Measurements from ENCODE around the gene ARHGEF16. TPM values are rescaled to one million over a fixed set of nuclear protein-coding genes. Genes with fewer than 3 reads are reported as not detected.

ARHGEF16 gene
- total RNA-seq, 2 donors from 2014 or later: 0.29 to 0.32 TPM

DNA sequence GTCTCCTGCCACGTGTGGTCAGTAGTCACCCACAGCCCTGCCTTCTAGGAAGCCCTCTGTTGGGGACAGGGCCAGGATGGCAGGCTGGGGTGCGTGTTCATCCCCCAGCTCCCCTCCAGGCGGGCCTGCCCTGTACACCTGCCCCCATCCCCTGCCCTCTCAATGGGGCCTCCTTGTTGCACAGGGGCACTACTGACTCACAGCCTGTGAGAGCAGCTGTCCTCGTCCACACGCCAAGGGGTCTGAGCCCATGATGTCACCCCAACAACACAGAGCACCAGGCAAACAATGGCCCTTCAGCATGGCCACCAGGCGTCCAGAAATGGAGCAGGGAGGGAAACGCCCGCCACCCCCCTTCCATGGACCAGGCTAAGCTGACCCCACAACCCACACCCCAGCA, 64.3 kb downstream of the ARHGEF16 start:
- DNase-seq (ENCODE audit: low spot score): no peak
- intact Hi-C loops (cut with DNase I): no loop called here

DNA sequence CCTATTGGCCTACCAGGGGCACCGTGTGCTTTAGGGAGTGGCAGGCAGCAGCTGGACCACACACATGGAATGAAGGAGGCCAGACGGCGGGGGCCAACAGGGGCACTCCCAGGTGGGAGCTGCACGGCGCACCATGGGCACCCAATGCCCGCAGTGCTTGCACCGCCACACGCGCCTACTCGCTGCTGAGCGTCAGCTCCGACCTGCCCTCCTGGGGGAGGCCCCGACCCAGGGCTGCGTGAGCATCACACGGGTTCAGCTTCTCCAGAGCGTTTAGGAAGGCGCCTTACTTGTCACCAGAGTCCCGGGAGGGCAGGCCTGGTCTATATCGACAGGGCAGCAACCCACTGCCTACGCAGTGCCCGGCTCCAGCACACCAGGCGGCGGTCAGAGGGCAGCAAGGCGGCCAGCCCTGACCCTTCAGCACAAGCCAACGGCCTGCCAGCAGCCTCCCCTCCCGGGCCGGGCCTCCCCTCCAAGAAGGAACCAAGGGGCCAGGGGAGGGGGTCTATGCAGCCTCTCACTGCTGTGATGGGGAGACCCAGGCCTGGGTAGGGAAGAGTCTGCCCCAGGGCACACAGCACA, 64.9 kb downstream of the ARHGEF16 start:
- no peak for DNase-seq (ENCODE audit: low spot score)
- intact Hi-C loops (cut with DNase I): no loop called here

DNA sequence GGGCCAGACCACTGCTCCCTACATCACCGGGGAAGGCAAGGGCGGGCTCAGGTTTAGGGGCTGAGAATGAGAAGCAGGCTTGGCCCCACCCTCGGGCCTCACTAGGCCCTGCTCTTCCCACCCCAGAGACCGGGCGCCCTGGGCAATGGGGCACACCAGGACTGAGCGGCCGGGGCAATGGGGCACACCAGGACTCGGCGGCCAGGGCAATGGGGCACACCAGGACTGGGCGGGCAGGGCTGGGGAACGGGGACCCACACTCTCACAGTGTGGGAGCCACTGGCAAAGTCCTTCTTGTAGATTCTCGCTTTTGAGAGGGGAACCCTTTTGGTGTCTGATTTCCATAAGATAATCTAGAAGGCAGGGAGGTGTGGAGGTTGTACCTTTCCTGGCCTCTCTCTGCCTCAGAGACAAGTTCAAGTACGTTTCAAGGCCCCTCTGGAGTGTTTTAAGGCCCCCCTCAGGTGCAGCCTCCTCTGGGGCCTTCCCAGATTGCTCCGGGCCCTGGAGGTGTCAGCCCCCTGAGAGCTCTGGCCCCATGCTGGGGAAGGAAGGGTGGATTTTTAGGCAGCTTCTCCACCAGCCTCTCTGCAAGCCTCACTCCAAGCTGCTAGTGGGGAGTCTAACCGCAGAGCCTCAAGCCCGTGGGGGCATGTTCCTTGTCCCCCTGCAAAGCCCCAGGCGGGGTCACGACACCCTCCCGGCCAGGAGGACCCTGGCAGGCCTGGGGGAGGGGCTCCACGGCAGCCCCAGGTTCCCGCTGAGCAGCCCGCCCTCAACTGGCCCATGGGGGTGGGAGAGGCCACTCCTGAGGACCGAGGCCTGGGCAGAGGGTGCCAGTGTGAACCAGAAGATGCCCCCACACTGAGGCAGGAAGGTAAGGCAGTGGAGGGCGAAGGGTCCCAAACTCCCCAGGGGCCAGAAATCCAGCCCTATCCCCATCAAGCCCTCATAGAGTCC, 66.2 kb downstream of the ARHGEF16 start:
- DNase-seq (ENCODE audit: low spot score): no peak
- intact Hi-C loops (cut with DNase I): no loop called here

DNA sequence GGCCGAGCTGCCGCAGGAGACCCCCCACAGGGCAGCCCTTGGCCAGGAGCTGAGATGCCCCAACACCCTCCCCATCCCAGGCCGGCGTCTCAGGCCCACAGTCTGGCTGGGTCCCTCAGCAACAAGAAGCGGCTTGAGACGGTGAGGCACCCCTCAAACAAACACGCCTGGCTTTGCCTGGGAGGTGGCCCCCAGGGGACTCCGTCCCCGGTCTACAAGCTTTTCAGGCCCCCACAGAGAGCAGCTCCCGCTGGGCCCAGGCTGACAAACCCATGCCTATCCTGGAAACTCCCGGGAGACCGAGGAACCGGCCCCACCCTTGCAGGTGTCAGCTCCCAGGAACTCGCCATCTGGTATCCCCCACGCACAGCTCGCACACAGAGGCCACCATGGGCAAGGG, 67.0 kb downstream of the ARHGEF16 start:
- DNase-seq (ENCODE audit: low spot score): no peak
- intact Hi-C loops (cut with DNase I): no loop called here

DNA sequence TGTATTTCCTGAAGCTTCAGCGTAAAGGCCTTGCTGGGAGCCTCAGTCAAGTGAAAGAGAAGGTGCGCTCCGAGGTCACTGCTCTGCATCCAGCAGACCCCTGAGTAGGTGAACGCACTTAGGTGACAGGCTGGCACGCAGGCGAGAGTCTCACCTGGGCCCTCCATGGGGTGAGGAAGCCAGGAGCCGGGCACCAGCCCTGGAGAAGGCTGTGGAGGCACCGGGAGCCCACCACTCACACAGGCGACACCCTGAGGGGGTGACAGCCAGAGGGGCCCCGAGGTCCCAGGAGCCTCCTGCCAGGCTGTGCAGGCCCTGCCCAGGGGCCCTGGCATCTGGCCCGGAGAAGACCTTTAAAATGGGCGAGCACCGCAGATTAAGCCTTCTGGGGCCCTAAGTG, 67.6 kb downstream of the ARHGEF16 start:
- intact Hi-C loops (cut with DNase I): no loop called here
- DNase-seq (ENCODE audit: low spot score): no peak

DNA sequence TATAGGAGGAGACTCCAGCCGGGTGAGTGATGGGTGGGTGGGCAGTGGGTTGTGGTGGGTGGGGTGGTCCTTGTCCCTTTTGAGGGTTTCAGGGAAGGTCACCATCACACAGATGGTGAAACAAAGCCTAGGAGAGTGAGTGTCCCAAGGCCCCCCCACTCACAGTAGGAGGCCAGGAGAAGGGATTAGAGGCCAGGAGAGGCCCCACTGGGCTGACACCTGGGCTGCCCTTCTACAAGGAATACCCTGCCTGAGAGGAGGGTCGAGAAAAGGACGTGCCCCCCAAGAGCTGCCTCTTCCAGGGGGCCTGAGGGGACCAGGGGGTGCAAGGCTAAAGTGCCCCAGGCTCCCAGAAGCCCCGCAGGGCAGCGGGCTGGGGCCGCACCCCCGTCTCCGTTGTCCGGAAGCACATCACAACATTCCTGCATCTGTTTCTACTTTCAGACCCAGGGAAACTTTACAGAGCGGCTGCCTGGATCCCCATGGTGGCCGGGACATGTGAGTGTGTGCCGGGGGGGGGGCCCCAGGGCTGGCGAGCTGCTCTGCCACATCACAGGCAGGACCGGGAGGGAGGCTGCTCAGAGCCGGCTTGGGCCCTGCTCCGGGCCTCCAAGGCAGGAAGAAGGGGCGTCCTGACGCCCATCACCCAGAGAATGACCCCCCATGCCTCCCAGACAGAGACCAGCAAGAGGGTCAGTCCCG, 68.2 kb downstream of the ARHGEF16 start:
- intact Hi-C loops (cut with DNase I): no loop called here
- no peak for DNase-seq (ENCODE audit: low spot score)

DNA sequence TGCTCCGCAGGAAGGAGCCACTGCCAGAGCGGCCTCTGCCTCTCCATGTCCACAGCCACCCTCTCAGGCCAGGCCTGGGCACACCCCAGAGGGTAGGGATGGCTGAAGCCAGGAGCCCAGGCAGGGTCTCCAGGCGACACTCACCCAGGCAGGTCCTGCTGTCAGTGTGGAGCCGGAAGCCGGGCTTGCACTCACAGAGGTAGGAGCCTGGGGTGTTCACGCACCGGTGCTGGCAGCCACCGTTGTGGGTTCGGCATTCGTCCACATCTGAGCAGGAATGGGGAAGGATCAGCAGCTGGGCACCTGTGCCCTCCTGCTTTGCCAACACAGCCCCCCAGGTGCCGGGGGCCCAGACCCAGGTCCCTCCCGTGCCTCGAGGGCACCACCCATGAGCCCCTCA, 69.5 kb downstream of the ARHGEF16 start:
- intact Hi-C loops (cut with DNase I): no loop called here

DNA sequence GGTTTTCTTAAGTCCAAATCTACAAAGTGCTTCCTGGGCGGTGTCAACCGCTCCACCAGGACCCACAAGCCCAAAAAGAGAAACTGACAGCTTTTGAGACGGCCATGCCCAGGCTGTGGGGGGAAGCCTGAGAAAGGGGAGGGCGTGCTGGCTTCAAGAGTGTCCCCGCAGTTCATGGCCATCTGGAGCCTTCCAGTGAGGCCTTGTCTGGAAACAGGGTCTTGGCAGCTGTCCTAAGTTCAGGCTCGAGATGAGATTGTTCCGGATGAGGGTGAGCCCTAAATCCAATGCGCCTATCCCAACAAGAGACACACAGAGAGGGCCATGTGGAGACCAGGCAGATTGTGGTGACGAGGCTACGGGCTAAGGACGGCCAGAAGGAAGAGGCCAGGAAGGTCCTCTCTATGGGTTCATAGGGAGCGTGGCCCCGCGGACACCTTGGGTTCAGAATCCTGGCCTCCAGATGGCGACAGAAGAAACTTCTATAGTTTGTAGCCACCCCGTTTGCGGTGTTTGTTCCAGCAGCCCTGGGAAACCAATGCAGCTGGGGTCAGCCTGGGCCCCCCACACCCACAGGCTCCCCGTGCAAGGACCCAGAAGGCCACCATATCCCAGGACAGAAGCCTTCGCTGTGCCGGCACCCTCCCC, 70.2 kb downstream of the ARHGEF16 start:
- no peak for DNase-seq (ENCODE audit: low spot score)
- intact Hi-C loops (cut with DNase I): no loop called here

More for the DNA sequence above, 69.5 kb downstream of the ARHGEF16 start:
- DNase-seq (ENCODE audit: low spot score): no peak

DNA sequence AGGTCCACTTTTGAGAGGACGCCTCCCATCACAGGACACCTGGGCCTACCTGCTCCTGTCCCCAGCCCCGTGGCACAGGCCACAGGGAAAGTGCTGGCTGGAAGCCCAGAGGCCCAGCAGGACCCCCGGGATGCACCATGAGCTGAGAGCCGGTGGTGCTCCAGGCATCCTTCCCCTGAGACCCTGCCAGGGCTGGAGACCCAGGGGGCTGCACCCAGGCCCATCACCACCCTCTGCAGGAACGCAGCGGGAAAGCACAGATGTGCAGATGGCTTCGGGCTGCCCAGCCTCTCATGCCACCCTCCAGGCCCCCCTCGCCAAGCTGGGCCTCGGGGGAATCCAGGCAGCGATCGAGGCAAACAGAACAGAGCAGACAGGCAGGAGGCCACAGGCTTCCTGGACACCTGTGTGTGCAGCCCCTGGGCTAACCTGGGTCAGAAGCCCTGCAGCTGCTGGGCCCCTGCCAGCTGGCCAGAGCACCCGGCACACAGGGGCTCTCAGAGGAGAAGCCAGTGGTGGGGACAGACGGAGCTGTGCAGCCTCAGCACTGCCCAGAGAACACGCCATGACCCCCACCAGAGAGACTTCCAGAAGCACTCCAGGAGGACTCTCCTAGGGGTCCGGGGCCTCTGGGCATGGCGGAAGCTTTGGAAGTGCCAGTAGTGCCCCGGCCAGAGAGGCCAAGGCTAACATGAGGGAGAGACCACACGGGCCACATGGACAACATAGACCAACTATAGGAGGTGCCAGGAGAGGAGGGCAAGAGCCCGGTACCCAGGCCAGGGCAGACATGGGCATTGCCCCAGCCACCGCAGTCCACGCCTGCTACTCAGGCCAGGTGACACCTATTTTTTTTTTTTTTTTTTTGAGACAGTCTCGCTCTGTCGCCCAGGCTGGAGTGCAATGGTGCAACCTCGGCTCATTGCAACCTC, 71.4 kb downstream of the ARHGEF16 start:
- DNase-seq (ENCODE audit: low spot score): no peak
- intact Hi-C loops (cut with DNase I): no loop called here

DNA sequence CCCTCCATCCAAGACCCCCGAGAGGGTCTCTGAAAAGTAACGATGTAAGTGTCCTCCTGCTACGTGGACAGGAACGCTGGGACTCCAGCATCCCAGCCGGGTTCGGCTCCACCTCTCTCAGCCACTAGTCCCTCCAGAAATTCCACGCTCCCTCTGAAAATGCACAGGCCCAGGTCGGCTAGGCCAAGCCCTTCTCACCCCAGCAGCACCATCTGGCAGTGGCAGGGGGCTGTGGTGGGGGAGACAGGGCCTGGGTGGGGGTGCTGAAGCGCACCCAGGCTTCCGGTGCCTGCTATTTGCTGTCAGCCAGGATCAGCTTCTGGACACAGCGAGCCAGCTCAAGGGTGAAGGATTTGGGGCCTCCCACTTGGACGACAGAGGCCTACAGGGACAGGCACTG, 73.3 kb downstream of the ARHGEF16 start:
- intact Hi-C loops (cut with DNase I): no loop called here
- DNase-seq (ENCODE audit: low spot score): no peak

DNA sequence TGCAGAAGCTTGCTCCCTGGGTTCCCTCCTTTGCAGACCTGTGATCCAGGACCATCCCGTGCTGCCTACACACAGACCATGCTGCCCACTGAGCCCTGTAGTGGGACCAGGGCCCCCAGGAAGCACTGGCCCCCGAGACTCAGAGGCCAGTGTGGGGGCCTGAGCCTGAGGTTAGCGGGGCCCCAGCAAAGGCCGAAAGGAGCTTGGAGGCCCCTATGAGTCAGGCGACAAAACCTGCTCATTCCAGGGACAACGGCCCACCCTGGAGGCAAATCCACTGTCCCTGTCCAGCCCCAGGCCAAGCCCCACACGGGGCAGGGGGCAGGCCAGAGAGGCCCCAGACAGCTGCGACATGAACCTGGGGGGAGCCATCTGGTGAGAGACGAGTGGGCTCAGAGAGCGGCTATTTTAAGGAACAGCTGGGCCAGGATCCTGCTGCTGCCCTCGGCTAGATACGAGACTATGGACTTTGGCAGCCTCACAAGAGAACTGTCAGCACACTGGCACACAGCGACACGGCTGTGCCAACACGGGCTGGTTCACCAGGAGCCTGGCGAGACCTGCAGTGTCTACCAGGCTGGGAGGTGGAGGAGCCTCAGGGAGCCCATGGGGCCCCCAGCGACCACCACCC, 74.7 kb downstream of the ARHGEF16 start:
- no peak for DNase-seq (ENCODE audit: low spot score)
- intact Hi-C loops (cut with DNase I): no loop called here

DNA sequence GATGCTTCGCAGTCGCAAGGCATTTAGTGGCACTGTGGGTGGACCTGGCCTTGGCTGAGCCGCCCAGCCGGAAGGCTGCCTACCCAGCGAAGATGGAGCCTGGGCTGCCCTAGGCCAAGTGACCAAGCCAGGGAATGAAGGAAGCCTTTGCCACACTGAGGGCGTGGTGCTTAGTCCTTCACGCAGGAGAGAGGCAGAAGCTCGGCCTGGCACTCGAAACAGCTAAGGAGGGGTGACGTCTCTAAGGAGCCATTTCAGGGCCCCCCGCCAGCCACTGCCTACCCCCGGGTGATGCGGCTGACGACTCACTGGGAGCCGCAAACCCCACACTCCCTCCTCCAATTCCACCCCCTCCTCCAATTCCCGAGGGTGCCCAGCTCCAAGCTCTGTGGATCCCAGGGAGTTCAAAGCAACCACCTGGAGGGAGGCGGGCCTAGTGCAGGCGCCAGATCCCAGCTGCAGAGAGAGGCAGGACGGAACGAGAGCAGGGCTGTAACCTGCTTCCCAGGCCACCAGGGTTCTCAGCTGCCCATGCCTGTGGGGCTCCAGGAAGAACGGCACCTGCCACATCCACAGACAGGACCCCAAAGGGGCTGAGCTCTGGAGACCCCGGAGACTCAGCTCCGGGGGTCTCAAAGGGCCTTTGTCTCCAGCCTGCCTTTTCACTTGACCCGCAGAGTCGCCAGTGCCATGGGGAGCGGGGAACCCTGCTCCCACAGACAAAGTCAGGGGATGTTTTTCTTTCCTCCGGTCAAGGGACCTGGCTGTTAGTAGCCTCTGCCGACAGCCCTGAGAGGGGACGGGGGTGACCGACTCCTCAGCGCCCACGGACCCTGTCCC, 75.8 kb downstream of the ARHGEF16 start:
- intact Hi-C loops (cut with DNase I): no loop called here
- DNase-seq (ENCODE audit: low spot score): no peak

Other genes starting within 250 kb of the ARHGEF16 start
- 100 to 1,000 TPM in 1 of 2 donors, 10 to 100 TPM in 1; 82.3 to 123 TPM for gene MEGF6, start 156.8 kb downstream of the ARHGEF16 start, total RNA-seq
- gene TPRG1L, start 170.3 kb downstream of the ARHGEF16 start, total RNA-seq: 10 to 100 TPM; 37.5 to 45.6 TPM
- 10 to 100 TPM; 10.9 to 13.7 TPM for gene WRAP73, start 195.4 kb downstream of the ARHGEF16 start, total RNA-seq
- not detected for gene TP73, start 197.9 kb downstream of the ARHGEF16 start, total RNA-seq